C4-2B (cell line): ENCODE data around the gene HAUS1.

Experiments used
- ZFX ChIP-seq: fragments of 450-650 bp; IDR thresholded peaks from 2 replicates; pipeline ENCODE4 v1.6.1; 2017
- TF ChIP-seq, protein P1 (sequence below): fragments of 450-650 bp; conservative IDR thresholded peaks from 2 replicates; pipeline ENCODE4 v1.5.1; 2017; ENCODE audit warnings: mild to moderate bottlenecking

DNA sequence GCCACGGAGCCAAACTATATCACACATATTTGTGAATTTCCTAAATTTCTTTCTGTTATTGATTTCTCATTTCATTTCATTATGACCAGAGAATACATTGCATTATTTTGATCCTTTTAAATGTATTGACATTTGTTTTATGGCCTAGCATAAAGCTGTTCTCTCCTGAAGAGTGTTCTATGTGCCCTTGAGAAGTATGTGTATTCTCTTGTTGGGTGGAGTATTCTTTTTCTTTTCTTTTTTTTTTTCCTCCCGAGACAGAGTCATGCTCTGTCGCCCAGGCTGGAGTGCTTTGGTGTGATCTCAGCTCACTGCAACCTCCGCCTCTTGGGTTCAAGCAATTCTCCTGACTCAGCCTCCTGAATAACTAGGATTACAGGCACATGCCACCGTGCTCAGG lies 5.2 kb downstream of the HAUS1 start:
- TF ChIP-seq, protein P1, sequence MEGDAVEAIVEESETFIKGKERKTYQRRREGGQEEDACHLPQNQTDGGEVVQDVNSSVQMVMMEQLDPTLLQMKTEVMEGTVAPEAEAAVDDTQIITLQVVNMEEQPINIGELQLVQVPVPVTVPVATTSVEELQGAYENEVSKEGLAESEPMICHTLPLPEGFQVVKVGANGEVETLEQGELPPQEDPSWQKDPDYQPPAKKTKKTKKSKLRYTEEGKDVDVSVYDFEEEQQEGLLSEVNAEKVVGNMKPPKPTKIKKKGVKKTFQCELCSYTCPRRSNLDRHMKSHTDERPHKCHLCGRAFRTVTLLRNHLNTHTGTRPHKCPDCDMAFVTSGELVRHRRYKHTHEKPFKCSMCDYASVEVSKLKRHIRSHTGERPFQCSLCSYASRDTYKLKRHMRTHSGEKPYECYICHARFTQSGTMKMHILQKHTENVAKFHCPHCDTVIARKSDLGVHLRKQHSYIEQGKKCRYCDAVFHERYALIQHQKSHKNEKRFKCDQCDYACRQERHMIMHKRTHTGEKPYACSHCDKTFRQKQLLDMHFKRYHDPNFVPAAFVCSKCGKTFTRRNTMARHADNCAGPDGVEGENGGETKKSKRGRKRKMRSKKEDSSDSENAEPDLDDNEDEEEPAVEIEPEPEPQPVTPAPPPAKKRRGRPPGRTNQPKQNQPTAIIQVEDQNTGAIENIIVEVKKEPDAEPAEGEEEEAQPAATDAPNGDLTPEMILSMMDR, result no peak
- TF ChIP-seq ZFX, result no peak
